ENCODE results near the gene ATP6V0C.

- TF ChIP-seq, protein P1, sequence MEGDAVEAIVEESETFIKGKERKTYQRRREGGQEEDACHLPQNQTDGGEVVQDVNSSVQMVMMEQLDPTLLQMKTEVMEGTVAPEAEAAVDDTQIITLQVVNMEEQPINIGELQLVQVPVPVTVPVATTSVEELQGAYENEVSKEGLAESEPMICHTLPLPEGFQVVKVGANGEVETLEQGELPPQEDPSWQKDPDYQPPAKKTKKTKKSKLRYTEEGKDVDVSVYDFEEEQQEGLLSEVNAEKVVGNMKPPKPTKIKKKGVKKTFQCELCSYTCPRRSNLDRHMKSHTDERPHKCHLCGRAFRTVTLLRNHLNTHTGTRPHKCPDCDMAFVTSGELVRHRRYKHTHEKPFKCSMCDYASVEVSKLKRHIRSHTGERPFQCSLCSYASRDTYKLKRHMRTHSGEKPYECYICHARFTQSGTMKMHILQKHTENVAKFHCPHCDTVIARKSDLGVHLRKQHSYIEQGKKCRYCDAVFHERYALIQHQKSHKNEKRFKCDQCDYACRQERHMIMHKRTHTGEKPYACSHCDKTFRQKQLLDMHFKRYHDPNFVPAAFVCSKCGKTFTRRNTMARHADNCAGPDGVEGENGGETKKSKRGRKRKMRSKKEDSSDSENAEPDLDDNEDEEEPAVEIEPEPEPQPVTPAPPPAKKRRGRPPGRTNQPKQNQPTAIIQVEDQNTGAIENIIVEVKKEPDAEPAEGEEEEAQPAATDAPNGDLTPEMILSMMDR (IDR thresholded peaks at IDR 0.05; ENCODE audit: insufficient read depth, low read length), result no peak
- no peak for TF ChIP-seq POLR2AphosphoS5 (IDR thresholded peaks at IDR 0.05; ENCODE audit: low read depth)
- TF ChIP-seq REST (IDR thresholded peaks at IDR 0.05; ENCODE audit: insufficient replicate concordance, low read depth), result no peak
- no peak for TF ChIP-seq SPI1 (IDR thresholded peaks at IDR 0.05; ENCODE audit: borderline replicate concordance, low read depth)
These were observed 32.1 kb upstream of the ATP6V0C start for GRCh38 chr16:2481676-2482075.
